GM12874 (cell line): ENCODE measurements around the gene SNRPE.

Experiments used
- TF ChIP-seq, protein P1 (sequence below): IDR thresholded peaks from 2 replicates; pipeline ENCODE4 v1.5.1; 2011; ENCODE audit warnings: low read depth, mild to moderate bottlenecking, control low read depth, low read length, moderate library complexity; ENCODE audit not compliant: insufficient read depth

SNRPE gene

DNA sequence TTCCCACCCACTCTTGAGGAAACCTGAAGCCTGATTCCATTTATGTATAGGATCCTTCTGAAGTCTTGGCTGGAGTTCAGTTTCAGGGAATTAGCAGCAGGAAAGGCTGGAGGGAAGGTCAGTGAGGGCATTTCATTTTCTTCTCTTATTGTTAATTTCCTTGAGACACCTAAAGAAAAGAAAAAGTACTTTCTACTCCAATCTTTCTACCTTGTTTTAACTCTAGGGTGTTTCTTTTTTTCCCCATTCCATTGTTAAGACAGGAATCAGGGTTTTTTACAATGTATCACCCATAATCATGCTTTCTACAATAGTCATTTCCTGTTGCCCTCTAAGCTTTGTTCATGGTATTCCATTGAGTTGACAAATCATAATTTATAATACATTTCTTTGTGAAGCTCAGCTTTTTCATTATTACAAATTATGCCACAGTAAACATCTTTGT lies 27.4 kb downstream of the SNRPE start:
- TF ChIP-seq, protein P1, sequence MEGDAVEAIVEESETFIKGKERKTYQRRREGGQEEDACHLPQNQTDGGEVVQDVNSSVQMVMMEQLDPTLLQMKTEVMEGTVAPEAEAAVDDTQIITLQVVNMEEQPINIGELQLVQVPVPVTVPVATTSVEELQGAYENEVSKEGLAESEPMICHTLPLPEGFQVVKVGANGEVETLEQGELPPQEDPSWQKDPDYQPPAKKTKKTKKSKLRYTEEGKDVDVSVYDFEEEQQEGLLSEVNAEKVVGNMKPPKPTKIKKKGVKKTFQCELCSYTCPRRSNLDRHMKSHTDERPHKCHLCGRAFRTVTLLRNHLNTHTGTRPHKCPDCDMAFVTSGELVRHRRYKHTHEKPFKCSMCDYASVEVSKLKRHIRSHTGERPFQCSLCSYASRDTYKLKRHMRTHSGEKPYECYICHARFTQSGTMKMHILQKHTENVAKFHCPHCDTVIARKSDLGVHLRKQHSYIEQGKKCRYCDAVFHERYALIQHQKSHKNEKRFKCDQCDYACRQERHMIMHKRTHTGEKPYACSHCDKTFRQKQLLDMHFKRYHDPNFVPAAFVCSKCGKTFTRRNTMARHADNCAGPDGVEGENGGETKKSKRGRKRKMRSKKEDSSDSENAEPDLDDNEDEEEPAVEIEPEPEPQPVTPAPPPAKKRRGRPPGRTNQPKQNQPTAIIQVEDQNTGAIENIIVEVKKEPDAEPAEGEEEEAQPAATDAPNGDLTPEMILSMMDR: no peak

DNA sequence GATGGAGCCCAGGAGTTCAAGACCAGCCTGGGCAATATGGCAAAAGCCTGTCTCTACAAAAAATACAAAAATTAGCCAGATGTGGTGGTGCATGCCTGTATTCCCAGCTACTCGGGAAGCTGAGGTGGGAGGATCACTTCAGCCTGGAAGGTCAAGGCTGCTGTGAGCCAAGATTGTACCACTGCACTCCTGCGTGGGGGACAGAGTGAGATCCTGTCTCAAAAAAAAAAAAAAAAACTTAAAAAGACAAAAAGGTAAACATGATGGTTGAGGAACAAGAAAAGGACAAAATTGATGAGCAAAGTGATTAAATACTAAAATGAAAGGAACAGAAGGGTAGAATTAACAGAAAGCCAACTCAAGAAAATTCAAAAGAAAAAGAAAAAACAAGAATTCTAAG lies 30.6 kb downstream of the SNRPE start:
- TF ChIP-seq, protein P1: no peak

DNA sequence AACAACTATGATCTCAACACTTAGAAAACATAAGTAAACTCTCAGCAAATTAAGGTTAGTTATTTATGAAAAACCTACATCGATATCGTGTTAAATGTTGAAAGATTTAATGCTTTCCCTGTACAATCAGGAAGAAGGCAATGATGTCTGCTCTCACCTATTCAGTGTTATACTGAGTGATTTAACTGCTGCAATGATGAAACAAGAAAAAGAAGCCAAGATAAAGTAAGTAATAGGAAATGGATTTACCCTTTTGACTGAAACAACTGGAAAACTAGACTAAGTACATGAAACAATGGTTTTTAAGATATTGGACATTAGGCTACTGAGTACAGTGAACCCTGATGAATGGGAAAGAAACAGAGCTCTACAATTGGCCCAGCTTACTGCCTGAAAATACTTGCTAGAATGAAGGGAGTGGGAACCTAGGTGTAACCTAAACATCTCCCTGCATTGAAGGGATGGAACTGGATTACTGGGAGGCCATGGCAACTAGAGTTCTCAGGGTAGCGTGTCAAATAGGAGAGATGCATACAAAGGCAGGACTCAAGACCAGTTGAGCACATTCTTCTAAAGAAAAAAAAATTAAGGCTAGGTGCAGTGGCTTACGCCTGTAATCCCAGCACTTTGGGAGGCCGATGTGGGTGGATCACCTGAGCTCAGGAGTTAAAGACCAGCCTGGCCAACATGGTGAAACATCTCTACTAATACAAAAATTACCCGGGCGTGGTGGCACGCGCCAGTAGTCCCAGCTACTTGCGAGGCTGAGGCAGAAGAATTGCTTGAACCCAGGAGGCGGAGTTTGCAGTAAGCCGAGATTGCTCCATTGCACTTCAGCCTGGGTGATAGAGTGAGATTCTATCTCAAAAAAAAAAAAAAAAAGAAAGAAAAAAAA lies 37.3 kb downstream of the SNRPE start:
- TF ChIP-seq, protein P1: no peak

DNA sequence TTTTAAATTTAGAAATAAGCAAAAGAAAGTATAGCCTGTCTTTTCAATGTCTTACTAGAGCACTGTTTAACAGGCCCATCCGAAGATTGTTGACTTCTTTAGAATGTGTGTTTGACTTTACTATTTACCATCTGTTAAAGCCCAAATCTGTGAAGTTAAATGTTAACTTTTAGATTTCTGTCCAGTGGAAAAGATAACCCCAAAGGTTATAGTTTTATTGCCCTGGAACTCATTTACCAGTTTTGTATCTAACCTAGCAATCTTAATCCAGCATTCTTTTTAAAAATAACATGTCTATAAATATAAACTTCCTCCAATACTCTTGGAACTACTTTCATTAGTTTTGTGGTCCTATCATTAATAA lies 37.9 kb downstream of the SNRPE start:
- TF ChIP-seq, protein P1: no peak

DNA sequence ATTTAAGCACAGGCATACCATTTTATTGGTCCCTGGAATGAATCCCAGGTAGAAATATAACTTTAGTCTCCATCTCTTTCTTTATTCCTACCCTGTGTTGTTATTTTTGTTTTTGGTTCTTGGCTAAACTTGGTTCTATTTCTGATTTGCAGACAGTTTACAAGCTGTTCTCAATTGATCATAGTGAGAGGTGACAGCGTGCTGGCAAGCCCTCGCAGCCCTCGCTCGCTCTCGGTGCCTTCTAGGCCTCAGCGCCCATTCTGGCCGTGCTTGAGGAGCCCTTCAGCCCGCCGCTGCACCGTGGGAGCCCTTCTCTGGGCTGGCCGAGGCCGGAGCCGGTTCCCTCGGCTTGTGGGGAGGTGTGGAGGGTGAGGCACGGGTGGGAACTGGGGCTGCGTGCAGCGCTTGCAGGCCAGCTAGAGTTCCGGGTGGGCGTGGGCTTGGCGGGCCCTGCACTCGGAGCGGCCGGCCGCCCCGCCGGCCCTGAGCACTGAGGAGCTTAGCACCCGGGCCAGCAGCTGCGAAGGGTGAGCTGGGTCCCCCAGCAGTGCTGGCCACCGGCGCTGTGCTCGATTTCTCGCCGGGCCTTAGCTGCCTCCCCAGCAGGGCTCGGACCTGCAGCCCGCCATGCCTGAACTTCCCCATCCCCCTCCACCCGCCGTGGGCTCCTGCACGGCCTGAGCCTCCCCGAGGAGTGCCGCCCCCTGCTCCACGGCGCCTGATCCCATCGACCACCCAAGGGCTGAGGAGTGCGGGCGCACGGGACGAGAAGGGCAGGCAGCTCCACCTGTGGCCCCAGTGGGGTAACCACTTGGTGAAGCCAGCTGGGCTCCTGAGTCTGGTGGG lies 38.7 kb downstream of the SNRPE start:
- TF ChIP-seq, protein P1: no peak

DNA sequence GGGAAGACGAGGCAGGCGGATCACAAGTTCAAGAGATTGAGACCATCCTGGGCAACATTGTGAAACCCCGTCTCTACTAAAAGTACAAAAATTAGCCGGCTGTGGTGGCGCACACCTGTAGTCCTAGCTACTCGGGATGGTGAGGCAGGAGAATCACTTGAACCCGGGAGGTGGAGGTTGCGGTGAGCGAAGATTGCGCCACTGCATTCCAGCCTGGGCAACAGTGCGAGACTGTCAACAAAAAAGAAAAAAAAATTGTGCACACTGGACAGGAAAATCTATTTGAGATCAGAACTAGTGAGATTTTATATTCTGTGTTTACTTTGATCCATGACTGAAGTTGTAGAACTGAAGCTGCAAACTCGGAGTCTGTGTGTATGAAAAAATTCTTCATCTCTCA lies 40.2 kb downstream of the SNRPE start:
- TF ChIP-seq, protein P1: no peak

DNA sequence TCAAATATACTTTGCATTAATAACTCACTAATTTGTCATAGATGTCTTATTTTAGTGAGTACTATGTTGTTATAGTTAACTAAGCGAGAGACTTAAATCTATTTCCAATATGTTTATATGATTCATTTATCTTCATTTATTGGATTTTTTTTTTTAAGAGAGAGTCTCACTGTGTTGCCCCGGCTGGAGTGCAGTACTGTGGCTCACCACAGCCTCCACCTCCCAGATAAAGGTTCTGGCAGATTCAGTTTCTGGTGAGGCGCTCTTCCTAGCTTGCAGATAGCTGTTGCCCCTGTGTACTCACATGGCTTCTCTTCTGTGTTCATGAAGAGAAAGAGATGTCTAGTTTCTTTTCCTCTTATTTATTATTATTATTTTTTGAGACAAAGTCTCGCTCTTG lies 43.9 kb downstream of the SNRPE start:
- TF ChIP-seq, protein P1: no peak
